HG03520 (cell line): ENCODE data around the gene OBI1.

Experiments
- ATAC-seq: cut with Tn5 transposase; IDR thresholded peaks from one replicate; pipeline ENCODE4 v1.9.1; 2021; ENCODE audit warnings: mild to moderate bottlenecking, moderate library complexity; ENCODE audit not compliant: unreplicated experiment

The OBI1 gene, protein sequence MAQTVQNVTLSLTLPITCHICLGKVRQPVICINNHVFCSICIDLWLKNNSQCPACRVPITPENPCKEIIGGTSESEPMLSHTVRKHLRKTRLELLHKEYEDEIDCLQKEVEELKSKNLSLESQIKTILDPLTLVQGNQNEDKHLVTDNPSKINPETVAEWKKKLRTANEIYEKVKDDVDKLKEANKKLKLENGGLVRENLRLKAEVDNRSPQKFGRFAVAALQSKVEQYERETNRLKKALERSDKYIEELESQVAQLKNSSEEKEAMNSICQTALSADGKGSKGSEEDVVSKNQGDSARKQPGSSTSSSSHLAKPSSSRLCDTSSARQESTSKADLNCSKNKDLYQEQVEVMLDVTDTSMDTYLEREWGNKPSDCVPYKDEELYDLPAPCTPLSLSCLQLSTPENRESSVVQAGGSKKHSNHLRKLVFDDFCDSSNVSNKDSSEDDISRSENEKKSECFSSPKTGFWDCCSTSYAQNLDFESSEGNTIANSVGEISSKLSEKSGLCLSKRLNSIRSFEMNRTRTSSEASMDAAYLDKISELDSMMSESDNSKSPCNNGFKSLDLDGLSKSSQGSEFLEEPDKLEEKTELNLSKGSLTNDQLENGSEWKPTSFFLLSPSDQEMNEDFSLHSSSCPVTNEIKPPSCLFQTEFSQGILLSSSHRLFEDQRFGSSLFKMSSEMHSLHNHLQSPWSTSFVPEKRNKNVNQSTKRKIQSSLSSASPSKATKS

DNA sequence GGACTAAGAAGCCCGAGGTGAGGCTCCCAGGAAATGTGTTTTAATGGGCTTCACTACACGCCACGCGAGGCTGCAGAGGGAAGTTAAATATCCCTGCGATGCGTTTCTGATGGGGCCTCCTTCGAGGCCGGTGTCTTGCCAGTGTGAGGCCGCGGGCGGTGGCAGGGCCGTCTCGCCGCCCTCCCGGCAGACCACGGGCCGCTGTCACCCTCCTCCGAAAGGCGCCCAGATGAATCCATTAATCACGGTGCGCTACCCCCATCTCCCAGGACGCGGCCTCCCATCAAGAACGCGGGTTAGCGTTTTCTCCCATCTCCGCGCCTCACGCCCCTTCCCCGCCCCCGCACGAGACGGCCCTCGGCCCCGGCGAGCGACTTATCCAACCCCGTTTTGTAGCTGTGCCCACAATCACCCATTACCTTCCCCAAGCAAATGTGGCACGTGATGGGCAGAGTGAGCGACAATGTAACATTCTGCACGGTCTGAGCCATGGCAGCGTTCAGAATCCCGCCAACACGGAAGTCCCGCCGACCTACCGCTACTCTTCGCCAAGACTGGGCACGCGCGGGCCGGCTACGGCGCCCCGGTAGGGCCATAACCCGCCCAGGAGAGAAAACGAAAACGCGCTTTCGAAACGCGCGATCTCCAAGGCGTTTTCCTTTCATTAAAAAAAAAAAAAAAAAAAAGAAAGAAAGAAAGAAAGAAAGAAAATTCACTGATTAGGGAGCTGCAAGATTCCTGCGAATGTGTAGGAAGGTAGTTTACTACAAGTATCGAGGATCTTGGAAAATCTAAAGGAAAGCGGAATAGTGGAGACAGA is at the start of gene OBI1:
Gene OBI1 (minus strand): TSS at position 526 of the 820 bp plus-strand sequence. CDS start 35 bp downstream, at position 491.
- ATAC-seq: peak; percentile 67

DNA sequence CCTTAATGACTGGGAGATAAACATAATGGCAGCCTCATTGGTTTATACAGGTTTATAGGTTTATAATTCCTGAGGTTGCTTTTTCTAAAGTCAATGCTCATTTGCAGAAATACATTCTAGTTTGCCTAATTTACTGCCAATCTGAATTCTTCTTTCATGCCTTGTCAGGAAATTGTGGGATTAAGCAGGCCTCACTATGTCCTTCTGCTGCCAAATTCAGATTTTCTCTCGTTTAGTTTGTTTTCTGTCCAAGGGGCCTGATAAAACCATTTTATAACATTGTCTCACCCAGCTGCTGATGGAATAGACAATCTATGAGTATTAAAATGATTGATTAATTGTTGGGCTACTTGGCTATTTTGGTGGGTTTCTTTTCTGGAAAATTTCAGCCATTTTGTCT is 42.4 kb upstream of the OBI1 start:
- ATAC-seq: no peak

DNA sequence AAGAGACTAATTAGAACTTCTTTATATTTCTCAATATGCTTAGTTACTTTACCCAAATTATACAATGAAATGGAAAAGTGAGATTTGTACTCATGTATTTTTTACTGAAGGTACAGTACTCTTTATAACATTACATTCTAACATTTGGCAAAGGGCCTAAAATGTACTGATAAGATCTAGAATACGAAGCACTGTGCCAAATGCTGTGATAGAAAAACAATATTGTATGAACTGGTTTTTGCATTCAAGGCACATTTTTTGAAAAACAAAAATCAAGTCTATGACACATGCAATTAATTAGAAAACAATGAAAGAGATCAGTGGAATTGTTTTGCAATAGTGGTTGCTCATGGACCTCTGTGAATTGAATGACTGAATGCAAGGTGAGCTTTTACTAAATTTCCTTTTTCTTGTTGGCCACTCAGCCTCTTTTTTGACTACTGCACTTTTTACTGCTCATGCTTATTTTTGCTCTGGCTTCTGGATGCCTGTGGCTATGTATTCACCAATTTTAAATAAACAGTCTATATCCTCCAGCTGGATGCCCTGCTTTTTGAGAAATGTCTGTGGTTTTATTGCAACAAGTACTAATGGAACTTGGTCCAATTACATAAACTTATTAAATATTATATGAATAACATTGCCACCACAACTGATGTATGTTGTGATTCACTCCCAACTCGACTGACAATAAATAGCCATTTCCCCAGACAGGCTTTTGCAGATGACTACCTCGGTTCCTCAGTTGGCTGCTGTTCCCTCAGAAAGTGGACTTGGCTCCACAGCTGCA is 41.4 kb upstream of the OBI1 start:
- no peak for ATAC-seq

DNA sequence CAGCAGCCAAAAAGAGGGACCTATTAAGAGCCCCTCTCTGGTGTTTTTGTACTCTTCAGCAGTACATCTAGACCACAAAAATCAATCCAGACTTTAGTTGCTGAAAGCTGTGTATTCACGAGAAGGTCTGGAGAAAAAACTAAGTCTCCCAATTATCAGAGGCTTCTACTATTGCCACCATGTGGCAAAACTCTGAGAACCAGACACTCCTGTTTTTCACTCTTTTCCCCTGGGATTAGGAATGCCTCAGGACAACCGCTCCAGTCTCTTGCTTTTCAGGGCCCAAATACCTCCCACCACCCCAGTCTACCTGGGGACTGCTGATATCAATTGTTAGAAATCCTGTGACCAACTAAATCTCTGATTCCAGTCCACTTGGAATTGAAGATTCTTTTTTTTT is 30.1 kb upstream of the OBI1 start:
- ATAC-seq: no peak

DNA sequence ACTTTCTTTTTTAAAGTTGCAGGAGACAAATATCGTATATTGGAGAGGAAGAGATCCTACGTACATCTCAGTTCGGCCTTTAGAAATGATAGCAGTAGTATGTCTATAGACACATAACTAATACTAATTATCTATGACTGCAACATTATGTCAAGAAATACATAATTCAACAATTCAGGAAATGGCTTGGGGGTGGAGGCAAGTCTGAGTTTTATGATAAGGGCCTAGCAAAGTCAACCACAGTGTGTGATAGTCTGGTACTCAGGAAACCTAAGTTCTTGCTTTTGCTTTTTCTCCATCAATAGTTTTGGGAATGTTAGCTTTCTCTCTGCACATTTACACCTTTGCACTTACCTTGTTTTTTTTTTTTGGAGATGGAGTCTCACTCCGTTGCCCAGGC is 27.5 kb upstream of the OBI1 start:
- no peak for ATAC-seq

DNA sequence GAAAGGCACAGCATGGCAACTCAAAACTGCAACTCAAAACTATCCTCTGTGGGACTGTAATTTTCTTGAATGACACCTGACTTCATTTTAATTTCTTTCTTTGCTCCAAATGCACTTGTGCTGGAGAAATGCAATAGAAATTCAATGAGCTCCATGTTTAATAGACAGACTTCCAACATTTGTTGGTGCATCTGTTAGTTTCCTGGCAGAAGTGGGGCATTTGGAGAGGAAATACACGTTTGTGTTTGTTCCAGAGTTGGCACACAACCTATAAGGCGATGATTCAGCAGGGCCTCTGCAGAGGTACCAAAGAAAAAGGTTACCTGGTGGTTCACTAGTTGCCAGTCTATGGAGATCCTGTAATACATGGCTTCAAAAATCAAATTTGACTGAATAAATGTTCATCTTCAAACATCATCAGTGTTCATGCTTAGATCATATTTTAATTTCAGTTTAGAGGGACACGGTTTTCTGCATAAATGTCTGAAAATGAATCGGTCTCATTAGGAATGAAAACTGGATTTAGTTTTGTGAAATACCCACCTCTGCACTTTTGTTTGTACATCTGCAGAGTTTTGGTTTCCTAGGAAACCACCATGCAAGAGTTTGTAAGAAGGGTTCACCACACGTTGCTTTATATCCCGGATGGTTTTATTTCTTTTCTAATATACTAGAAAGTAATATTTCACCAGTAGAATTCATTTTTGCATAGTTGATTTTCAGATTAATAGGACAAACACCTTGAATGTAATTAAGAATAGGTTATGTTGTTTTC is 21.8 kb upstream of the OBI1 start:
- no peak for ATAC-seq

DNA sequence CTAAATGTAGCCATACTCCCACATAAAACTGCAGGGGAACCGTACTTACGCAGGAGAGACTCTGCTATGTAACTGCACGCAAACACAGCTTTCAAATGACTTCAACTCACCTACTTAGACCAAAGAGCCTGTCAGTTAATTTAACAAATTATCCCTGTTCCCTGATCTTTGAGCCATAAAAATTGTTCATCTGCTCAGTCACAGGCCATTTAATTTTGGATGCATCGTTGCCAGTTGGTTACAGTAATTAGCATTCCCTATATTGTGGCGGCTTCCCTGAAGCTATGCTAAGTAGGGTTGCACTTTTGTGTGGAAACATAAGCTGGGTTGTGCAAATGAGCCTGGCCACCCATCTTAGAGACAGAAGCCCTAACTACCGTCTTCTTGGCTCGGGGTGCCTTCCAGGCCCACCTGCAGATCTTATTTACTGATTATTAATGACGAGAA is 21.2 kb upstream of the OBI1 start:
- ATAC-seq: no peak

DNA sequence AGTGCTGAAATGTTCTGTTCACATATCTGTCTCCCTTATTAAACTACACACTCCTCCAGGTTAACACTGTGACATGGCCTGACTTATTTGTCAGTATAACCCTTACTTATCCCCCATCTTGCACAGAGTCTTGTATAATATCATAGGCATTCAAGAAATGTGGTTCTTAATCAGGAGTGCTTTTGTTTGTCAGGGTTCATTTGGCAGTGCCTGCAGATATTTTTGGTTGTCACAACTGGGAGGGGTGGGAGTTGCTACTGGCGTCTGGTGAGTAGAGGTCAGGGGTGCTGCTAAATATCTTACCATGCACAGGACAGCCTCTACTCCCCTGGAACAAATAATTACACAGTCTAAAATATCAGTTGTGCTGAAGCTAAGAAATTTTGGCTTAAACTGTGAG is 20.4 kb upstream of the OBI1 start:
- no peak for ATAC-seq

DNA sequence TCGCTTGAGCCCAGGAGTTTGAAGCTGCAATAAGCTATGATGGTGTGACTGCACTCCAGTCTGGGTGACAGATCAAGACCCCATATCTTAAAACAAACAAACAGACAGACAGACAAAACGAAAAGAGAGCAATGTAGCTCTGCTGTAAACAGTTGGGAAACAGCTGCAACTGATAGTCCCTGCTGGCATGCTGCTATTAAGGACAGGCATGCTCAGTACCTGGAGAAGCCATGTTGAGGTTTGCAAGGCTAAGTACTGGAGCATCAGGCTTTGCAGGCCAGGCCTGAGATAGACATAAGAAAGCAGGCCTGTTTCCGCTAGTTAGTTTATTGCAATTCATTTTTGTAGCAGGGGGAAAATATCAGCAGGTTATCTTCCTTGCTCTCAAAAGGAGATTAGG is 16.2 kb upstream of the OBI1 start:
- no peak for ATAC-seq

DNA sequence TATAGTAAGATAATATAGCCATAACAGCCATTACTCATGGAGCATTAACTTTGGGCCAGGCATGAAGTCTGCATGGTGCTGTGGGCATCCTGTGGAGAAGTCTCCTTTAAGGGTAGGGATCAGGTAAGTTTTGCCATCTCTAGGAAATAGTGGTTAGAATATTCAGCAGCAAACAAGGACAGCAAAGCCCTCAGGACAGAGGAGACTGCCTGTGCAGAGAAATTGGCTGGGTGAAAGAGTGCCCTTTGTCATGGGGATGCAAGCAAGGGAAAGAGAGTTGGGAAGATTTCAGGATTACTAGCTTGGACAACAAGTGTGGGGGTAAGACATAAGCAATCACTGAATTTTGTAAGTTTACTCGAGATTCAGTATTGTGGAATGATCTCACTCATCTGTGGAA is 15.7 kb upstream of the OBI1 start:
- no peak for ATAC-seq

DNA sequence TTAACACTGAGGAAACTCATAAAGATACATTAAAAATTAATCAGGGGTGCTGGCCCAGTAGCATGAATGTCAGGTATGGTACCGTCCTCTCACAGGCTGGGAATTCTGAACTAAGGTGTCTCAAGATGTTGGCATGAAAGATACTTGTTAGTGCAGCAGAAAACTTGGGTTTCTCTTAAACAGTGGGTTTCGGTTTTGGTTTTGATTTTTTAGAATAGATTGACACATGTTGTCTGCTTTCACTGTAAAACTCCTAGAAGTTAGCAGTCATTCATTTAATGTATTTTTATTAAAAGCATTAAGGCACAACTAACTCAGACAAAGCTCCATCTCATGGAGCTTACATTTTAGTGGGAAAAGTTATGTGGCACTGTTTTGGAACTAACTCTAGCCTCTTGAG is 3.5 kb upstream of the OBI1 start:
- ATAC-seq: no peak

DNA sequence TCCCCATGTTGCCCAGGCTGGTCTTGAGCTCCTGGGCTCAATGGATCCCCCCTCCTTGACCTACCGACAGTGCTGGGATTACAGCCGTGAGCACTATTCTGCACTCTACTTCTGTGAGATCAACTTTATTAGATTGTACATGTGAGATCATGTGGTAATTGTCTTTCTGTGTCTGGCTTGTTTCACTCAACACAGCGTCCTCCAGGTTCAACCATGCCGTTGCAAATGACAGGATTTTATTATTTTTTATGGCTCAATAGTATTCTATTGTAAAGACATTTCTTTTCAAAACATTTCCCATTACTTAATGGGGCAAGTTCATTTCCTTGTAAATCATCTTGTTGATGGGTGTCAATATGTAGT is 1.5 kb upstream of the OBI1 start:
- peak; percentile 14 for ATAC-seq

DNA sequence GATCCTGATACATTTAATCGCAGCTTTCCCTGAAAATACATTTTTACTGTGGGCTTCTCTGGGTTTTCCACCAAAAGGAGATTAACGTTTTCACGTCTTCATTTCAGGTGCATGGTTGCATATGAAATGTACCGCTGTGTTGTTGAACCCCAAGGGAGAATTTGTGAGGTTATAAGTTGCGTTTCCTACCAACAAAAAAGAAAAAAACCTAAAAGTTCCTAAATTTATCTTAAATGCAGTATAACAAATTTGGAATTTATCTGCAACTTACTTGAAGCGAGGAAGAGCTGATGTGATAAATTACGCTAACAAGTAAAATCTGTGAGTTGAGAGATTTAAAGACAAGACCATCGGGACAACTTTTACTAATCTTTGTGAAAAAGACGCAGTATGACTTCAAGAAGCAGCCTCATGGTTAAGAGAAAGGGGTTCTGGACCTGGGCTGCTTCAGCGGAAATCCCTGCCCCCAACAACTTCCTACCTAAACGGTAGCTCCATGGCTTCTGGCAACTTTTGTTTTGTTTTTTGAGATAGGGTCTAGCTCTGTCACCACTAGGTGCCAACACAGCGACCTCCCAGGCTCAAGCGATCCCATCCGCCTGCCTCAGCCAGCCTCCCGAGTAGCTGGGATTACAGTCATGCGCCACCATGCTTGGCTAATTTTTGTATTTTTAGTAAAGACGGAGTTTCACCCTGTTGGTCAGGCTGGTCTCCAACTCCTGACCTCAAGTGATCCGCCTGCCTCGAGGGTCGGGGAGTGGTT is 958 bp upstream of the OBI1 start:
- ATAC-seq: peak; percentile 26

DNA sequence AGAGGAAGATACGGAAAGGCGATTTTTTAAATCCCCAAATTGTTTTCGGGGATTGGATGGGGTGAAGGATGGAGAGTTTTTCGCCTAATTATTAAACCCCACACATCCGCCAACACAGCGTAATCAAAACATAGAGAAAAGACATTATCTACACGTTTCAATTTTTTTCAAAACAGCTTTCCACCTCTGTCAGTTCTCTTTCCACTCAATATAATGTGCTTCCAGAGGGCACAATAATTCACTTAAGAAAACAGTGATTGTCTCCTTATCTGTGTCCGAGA is 435 bp upstream of the OBI1 start:
- ATAC-seq: no peak

DNA sequence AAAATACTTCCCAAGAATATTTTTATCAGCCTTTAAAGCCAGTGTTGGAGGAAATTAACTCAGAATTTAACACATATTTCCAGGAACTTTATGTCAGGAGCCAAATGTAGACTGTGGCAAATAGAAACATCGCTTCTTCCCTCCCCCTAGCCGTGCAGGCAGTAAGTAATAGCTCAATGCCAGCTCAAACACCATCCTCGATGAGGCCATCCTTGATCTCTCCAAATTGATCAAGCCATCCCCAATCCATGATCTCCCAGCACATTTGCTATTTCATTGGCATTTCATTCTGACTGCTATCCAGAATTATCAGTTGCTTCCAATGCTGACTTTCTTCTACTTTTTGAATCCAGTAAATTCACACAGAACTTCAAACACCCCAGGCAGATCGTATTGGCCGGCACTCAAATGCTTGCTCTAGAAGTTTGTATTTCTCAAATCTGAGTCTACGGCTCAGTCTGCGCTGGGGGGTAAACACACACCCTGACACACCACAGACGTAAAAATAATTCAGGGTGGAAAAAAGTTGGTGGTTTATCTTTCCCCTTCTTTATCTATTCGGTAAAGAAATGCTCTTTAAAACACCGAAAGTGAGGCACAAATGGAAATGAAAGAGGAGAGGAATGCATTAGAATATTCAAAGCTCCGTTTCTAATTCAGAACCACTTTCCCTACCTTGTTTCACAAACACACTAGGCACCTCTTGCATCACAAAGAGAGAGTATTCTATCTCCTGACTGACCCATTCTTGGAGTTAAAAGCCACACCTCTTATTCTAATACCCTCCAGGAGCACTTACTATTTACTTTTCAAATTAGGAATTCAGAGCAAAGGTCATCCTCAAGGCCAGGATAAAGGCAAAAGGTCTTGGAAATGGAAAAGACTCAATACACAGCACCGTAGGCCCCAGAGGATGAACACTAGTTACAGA is 991 bp downstream of the OBI1 start:
- ATAC-seq: no peak

DNA sequence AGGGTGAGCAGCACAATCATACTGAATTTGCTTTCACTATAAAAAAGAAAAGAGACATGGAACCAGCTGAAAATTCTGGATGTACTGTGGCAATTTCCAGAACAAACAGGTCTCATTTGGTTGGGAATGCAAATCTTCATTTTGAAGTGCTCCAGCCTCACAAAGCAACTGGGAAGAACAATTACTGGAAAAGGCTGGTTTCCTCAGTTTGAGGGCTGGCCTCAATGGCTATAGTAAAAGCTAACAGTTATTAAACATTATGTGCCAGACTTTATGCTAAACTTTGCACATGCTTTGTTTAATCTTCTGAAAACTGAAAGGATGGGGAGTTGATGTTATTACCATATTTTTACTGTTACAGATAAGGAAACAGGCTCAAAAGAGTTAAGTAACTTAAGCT is 3.0 kb downstream of the OBI1 start:
- no peak for ATAC-seq

DNA sequence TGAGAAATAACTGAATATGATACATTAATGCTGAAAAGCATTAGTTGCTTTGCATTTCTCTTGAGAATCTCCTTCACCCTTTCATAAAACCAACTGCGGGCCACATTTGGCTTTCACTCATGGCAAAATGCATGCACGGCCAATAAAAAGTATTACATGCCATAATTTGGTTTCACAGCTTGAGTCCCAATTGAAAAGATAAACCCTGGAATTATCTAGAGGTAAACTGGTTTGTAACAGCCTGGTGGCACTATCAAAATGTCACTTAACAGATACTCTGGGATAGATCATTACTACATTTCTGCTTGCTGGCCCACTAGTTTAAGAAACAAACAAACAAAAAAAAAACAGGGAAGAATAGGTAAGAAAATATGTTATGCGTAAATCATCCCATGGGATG is 3.9 kb downstream of the OBI1 start:
- ATAC-seq: no peak

DNA sequence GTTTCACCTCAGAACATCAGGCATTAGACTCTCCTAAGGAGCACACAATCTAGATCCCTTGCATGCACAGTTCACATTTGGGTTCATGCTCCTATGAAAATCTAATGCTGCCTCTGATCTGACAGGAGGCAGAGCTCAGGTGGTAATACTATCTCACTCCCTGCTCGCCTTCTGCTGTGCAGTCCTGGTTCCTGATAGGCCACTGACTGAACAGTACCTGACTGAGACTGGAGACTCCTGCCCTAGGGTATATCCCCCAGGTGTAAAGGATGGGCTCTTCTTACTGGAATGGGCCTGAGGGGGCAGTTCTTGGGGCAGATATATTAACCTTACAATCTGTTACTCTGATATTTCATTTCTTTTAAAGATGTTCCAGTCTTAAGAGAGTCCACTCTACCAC is 6.3 kb downstream of the OBI1 start:
- no peak for ATAC-seq

DNA sequence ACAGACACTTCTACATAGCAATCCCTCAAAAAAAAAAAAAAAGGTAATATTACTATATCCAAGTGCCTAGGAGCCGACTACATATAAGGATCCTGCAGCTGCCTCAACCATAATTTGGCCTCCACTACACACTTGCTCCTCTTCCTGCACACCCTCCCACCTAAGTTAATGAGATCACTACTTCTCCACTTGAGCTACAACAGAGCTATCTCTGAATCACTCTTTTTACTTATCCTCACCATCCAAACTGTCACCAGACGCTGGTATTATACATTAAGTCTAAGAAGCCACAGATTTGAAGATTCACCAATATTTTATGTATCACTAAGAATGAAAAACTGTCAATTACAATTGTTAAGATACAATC is 8.3 kb downstream of the OBI1 start:
- ATAC-seq: no peak
